ENCODE results near the gene DISC1.

GRCh38 chr1:231731268-231731667 is 104.7 kb downstream of the DISC1 start:
- no peak for TF ChIP-seq CTCF (IDR thresholded peaks at IDR 0.05)
- no peak for TF ChIP-seq POLR2A (IDR thresholded peaks at IDR 0.05)
